ENCODE measurements around the gene AGAP4.
"Not testable (repeated sequence)": the region's sequence is repeated elsewhere in the genome, so short reads cannot be mapped to it uniquely, and the experiment has no call there.

Gene AGAP4

GRCh38 chr10:45847400-45847799 lies at the start of gene AGAP4:
Gene AGAP4, minus strand, starts transcription at chr10:45847500. Its CDS starts 153 bp downstream, at chr10:45847347.
- H3K4me3 ChIP-seq (ENCODE audit: low read depth, low read length); DNase-seq (ENCODE audit: low read depth): not testable (repeated sequence)

GRCh38 chr10:45890721-45891120 lies 43.4 kb upstream of the AGAP4 start:
- not testable (repeated sequence) for DNase-seq (ENCODE audit: low read depth); H3K4me3 ChIP-seq (ENCODE audit: low read depth, low read length)

GRCh38 chr10:45889539-45890230 lies 42.4 kb upstream of the AGAP4 start:
- H3K4me3 ChIP-seq (ENCODE audit: low read depth, low read length); DNase-seq (ENCODE audit: low read depth): not testable (repeated sequence)

- H3K4me3 ChIP-seq (ENCODE audit: low read depth, low read length); DNase-seq (ENCODE audit: low read depth): not testable (repeated sequence)
Observed at GRCh38 chr10:45882880-45883279, 35.6 kb upstream of the AGAP4 start.

GRCh38 chr10:45865404-45865803 lies 18.1 kb upstream of the AGAP4 start:
- DNase-seq (ENCODE audit: low read depth); H3K4me3 ChIP-seq (ENCODE audit: low read depth, low read length): not testable (repeated sequence)

- not testable (repeated sequence) for DNase-seq (ENCODE audit: low read depth); H3K4me3 ChIP-seq (ENCODE audit: low read depth, low read length)
Observed at GRCh38 chr10:45864264-45864663, 17.0 kb upstream of the AGAP4 start.

GRCh38 chr10:45863632-45864031 lies 16.3 kb upstream of the AGAP4 start:
- not testable (repeated sequence) for DNase-seq (ENCODE audit: low read depth); H3K4me3 ChIP-seq (ENCODE audit: low read depth, low read length)

- not testable (repeated sequence) for H3K4me3 ChIP-seq (ENCODE audit: low read depth, low read length)
Observed at GRCh38 chr10:45857931-45858330, 10.6 kb upstream of the AGAP4 start.

GRCh38 chr10:45848467-45848866 lies 1.2 kb upstream of the AGAP4 start:
- DNase-seq (ENCODE audit: low read depth) = not testable (repeated sequence)

More at GRCh38 chr10:45857931-45858330, 10.6 kb upstream of the AGAP4 start:
- DNase-seq (ENCODE audit: low read depth) = not testable (repeated sequence)

GRCh38 chr10:45822918-45823317 lies 24.4 kb downstream of the AGAP4 start:
- peak; percentile 83 for DNase-seq (ENCODE audit: low read depth)
- H3K4me3 ChIP-seq (ENCODE audit: low read depth, low read length) = not testable (repeated sequence)

More at GRCh38 chr10:45848467-45848866, 1.2 kb upstream of the AGAP4 start:
- H3K4me3 ChIP-seq (ENCODE audit: low read depth, low read length) = not testable (repeated sequence)

GRCh38 chr10:45820107-45820830 lies 27.0 kb downstream of the AGAP4 start:
- not testable (repeated sequence) for H3K4me3 ChIP-seq (ENCODE audit: low read depth, low read length); DNase-seq (ENCODE audit: low read depth)

- TF ChIP-seq CTCF (IDR thresholded peaks at IDR 0.05; ENCODE audit: control insufficient read depth, extremely low read depth, insufficient read depth) = no peak
Observed at GRCh38 chr10:45819552-45819951, 27.7 kb downstream of the AGAP4 start.

GRCh38 chr10:45817912-45818311 lies 29.4 kb downstream of the AGAP4 start:
- no peak overlapping the region for H3K4me3 ChIP-seq (ENCODE audit: low read depth, low read length)
- TF ChIP-seq CTCF (IDR thresholded peaks at IDR 0.05; ENCODE audit: control insufficient read depth, extremely low read depth, insufficient read depth) = no peak
- DNase-seq (ENCODE audit: low read depth) = no peak

More at GRCh38 chr10:45819552-45819951, 27.7 kb downstream of the AGAP4 start:
- no peak overlapping the region for H3K4me3 ChIP-seq (ENCODE audit: low read depth, low read length)
- DNase-seq (ENCODE audit: low read depth) = no peak

Measured in LNCaP clone FGC (cell line).